ENCODE measurements around the gene RMDN2.
"Not testable (repeated sequence)": the region's sequence is repeated elsewhere in the genome, so short reads cannot be mapped to it uniquely, and the experiment has no call there.

- TF ChIP-seq, protein P1, sequence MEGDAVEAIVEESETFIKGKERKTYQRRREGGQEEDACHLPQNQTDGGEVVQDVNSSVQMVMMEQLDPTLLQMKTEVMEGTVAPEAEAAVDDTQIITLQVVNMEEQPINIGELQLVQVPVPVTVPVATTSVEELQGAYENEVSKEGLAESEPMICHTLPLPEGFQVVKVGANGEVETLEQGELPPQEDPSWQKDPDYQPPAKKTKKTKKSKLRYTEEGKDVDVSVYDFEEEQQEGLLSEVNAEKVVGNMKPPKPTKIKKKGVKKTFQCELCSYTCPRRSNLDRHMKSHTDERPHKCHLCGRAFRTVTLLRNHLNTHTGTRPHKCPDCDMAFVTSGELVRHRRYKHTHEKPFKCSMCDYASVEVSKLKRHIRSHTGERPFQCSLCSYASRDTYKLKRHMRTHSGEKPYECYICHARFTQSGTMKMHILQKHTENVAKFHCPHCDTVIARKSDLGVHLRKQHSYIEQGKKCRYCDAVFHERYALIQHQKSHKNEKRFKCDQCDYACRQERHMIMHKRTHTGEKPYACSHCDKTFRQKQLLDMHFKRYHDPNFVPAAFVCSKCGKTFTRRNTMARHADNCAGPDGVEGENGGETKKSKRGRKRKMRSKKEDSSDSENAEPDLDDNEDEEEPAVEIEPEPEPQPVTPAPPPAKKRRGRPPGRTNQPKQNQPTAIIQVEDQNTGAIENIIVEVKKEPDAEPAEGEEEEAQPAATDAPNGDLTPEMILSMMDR (IDR thresholded peaks at IDR 0.05; ENCODE audit: low read depth, low read length), result not testable (repeated sequence)
- not testable (repeated sequence) for TF ChIP-seq EZH2phosphoT487 (IDR thresholded peaks at IDR 0.05; ENCODE audit: low read depth)
Observed at GRCh38 chr2:37932873-37933272, 7.8 kb downstream of the RMDN2 start.

Data from OCI-LY3 (cell line).